K562 (cell line): ENCODE measurements around the gene SIM2. TPM values are rescaled to one million over a fixed set of nuclear protein-coding genes. Genes with fewer than 3 reads are reported as not detected.

Experiments used
- ATAC-seq: fragments of 200-7000 bp; cut with Tn5 transposase; 3 replicates; pipeline ENCODE4 v1.9.1; 2020; ENCODE audit warnings: moderate library complexity
- BruUV-seq: library from RNA; stranded (reverse); fragments of 400-500 nt; replicated peaks from 2 replicates; lab custom pipeline; 2021; lab: Mats Ljungman, UMichigan
- CTCF ChIA-PET: fragments of 300-600 bp; formaldehyde crosslinking; extraction: SDS; loops from one replicate; lab custom pipeline; 2021; ENCODE audit warnings: low intra/inter-chr PET ratio; lab: Yijun Ruan, JAX
- POLR2A ChIA-PET: fragments of 300-600, 350-650 bp; sonication (Branson Sonifier 250); formaldehyde crosslinking; extraction: SDS; loops from one replicate; lab custom pipeline; 2021; ENCODE audit warnings: antibody characterized with exemption, inconsistent platforms; lab: Yijun Ruan, JAX
- DNase-seq, 4 experiments: peaks; one replicate each; pipeline versions ENCODE4 v3.0.0 to v3.0.0-alpha.2; 2011 to 2018; ENCODE audit warnings: low spot score in 3 of 4, mixed read lengths in 3 of 4; ENCODE audit errors: extremely low read depth in 1 of 4
- FAIRE-seq: peaks from 2 replicates; lab custom pipeline; 2011; peaks lifted over from hg19 to GRCh38; lab: Jason Lieb, UNC
- H2AFZ ChIP-seq: 2 replicates; pipeline ENCODE4 v1.6.0; 2011; ENCODE audit warnings: low read depth, low read length, control low read depth, inconsistent platforms
- H3K27ac ChIP-seq: fragments of 200-600 bp; 3 replicates; pipeline ENCODE4 v1.8.0; 2011; ENCODE audit warnings: low read depth, mild to moderate bottlenecking, control low read depth, inconsistent platforms, low read length, moderate library complexity, mixed read lengths; ENCODE audit errors: extremely low read depth
- H3K27me3 ChIP-seq, 2 experiments: fragments of 300-600 bp in 1 of 2; 2 replicates in 1 of 2; 3 replicates in 1 of 2; pipeline versions ENCODE4 v1.6.0 to v1.8.0; 2011; ENCODE audit warnings: inconsistent platforms in 2 of 2, low read length in 2 of 2, mild to moderate bottlenecking in 1 of 2, mixed read lengths in 1 of 2, moderate library complexity in 1 of 2; ENCODE audit not compliant: control insufficient read depth in 2 of 2, insufficient read depth in 2 of 2
- H3K36me3 ChIP-seq: fragments of 300-600 bp; 3 replicates; pipeline ENCODE4 v1.8.0; 2011; ENCODE audit warnings: mild to moderate bottlenecking, low read length, inconsistent platforms; ENCODE audit not compliant: control insufficient read depth, insufficient read depth
- H3K4me1 ChIP-seq, 2 experiments: fragments of 200-600 bp in 1 of 2; replicated peaks in 1 of 2; 2 replicates in 1 of 2; 3 replicates in 1 of 2; pipeline versions ENCODE4 v1.5.1 to v1.8.0; 2011; ENCODE audit warnings: inconsistent platforms in 2 of 2, low read length in 2 of 2, mild to moderate bottlenecking in 1 of 2, mixed read lengths in 1 of 2, moderate library complexity in 1 of 2; ENCODE audit not compliant: control insufficient read depth in 2 of 2, insufficient read depth in 2 of 2
- H3K4me2 ChIP-seq: 2 replicates; pipeline ENCODE4 v1.6.1; 2011; ENCODE audit warnings: low read length, control low read depth, inconsistent platforms, mixed read lengths; ENCODE audit not compliant: insufficient read depth
- H3K4me3 ChIP-seq: fragments of 200-600 bp; sonication (generic), shearing (Covaris generic); 2 replicates; pipeline ENCODE4 v1.5.1; 2016; ENCODE audit warnings: control low read depth, inconsistent platforms
- H3K79me2 ChIP-seq: fragments of 200-600 bp; 3 replicates; pipeline ENCODE4 v1.8.0; 2011; ENCODE audit warnings: low read length, inconsistent platforms; ENCODE audit not compliant: control insufficient read depth, insufficient read depth
- H3K9ac ChIP-seq, 2 experiments: 2 replicates each; pipeline versions ENCODE4 v1.6.0 to v1.6.1; 2011; ENCODE audit warnings: low read depth in 2 of 2, low read length in 2 of 2, control low read depth in 1 of 2, inconsistent platforms in 1 of 2, mild to moderate bottlenecking in 1 of 2, mixed read lengths in 1 of 2; ENCODE audit not compliant: insufficient read depth in 1 of 2
- H3K9me1 ChIP-seq: one replicate; pipeline ENCODE4 v1.6.0; 2011; ENCODE audit warnings: inconsistent platforms, mild to moderate bottlenecking, low read length, moderate library complexity; ENCODE audit not compliant: control insufficient read depth, insufficient read depth
- H3K9me3 ChIP-seq: replicated peaks from 2 replicates; pipeline ENCODE4 v1.5.1; 2011; ENCODE audit warnings: low read depth, low read length, inconsistent platforms; ENCODE audit not compliant: control insufficient read depth, insufficient read depth
- H4K20me1 ChIP-seq: replicated peaks from 2 replicates; pipeline ENCODE4 v1.6.1; 2011; ENCODE audit warnings: low read length, inconsistent platforms, mixed read lengths; ENCODE audit not compliant: control insufficient read depth, insufficient read depth
- CEBPB ChIP-seq: fragments of 450-650 bp; IDR thresholded peaks from 2 replicates; pipeline ENCODE4 v1.6.1; 2016; ENCODE audit warnings: missing genetic modification characterization, missing compliant biosample characterization
- CEBPG ChIP-seq, 3 experiments: fragments of 200-800 bp in 1 of 3; sonication (Bioruptor generic) in 1 of 3; sonication (generic) in 1 of 3; formaldehyde crosslinking in 1 of 3; IDR thresholded peaks in 2 of 3; conservative IDR thresholded peaks in 1 of 3; 2 replicates each; pipeline versions ENCODE4 v1.6.1 to v1.8.0; 2016 to 2022; ENCODE audit warnings: missing compliant biosample characterization in 2 of 3, missing genetic modification characterization in 2 of 3, mild to moderate bottlenecking in 1 of 3, missing genetic modification reagents in 1 of 3
- GTF2A2 ChIP-seq: IDR thresholded peaks from 2 replicates; pipeline ENCODE4 v1.6.1; 2016; ENCODE audit warnings: mild to moderate bottlenecking, missing genetic modification characterization, missing compliant biosample characterization
- TRIM24 ChIP-seq, 2 experiments: fragments of 450-650 bp; IDR thresholded peaks; 2 replicates each; pipeline ENCODE4 v1.6.1; 2016
- WGBS: fragments of 100-300 bp; shearing (Covaris generic); methylation state at CpG from one replicate; pipeline ENCODE4 v1.1.6; 2016; ENCODE audit warnings: low coverage, mixed read lengths; ENCODE audit not compliant: insufficient coverage; ENCODE audit errors: missing lambda C conversion rate; 5-methylcytosine and 5-hydroxymethylcytosine counted together
- in situ Hi-C: fragments of 300-500 bp; cut with MboI; formaldehyde crosslinking; loops from 4 replicates; pipeline ENCODE4 v1.15.0; 2018; ENCODE audit warnings: inconsistent platforms, mixed read lengths
- intact Hi-C: fragments of 100-400 bp; cut with micrococcal nuclease; formaldehyde crosslinking; loops from 2 replicates; pipeline ENCODE4 v1.14.2; 2022
- polyA plus RNA-seq, 8 experiments: library from polyadenylated mRNA; depleted of rRNA in 4 of 8; stranded (reverse) in 5 of 8; unstranded in 3 of 8; fragments of >200 nt; fragmentation: Nextera tagmentation in 2 of 8; fragmentation: Illumina TruSeq in 1 of 8; extraction: Ambion mirVana in 2 of 8; extraction: Trizol in 1 of 8; gene quantifications; 2 replicates each; pipeline versions ENCODE4 v1.2.1 to v1.2.3, GENCODE V29; 2011 to 2014; ENCODE audit warnings: inconsistent platforms in 1 of 8, missing spikeins in 1 of 8
- total RNA-seq, 7 experiments: library from RNA; depleted of rRNA in 6 of 7; stranded (reverse); fragments of >200 nt in 6 of 7; fragmentation: Illumina TruSeq in 2 of 7; extraction: Trizol in 2 of 7; gene quantifications; 2 replicates each; pipeline versions ENCODE4 v1.2.1 to v1.2.3, GENCODE V29; 2011 to 2021; ENCODE audit warnings: low replicate concordance in 1 of 7

Gene SIM2
- total and polyA plus RNA-seq, 9 of the 15 experiments (the other 6 are each of a cell fraction or from before 2014, with no cell fraction given) = 0.07 to 0.11 (median 0.08) TPM; not detected in 6

DNA sequence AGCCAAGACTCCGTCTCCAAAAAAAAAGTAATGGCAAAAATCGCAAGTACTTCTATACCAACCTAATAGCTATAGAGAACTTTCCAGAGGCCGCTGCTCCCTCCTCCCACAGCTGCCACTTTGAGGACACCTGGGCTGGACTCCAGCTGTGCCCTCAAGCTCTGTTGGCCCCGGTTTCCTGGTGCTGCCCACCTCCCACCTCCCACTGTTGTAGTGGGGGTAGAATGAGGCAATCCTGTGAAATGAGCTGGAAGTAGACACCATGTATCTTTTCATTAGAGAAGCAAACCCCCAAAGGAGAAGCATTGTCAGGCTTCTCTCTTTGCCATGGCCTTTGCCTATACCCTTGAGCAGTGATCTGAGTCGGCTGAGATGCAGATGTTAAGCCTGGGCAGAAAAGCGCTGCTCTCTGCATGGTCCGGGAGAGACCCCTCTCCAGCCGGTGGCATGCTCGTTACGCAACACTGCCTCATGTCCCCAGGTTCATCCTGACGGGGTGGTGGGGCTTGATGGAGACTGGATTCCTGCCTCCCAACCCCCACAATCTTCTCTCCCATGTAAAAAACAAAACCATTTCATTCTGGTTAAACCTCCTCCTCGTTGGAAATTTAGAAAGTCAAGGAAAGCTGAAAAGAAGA, 39.7 kb downstream of the SIM2 start:
- Histone ChIP-seq H3K4me1 (peaks cover 0 to 10% of the 10 kb centered on the region in 2 experiments; a peak in 2 of 5 replicates), H2AFZ (no peak overlapping the region), H3K27ac (no peak overlapping the region), H3K9ac (peak overlapping the region in 1 of 2 experiments; percentile 55; a peak in 1 of 4 replicates), H3K4me3 (no peak overlapping the region), H3K36me3 (no peaks in the 10 kb centered on the region), H3K9me3 (no peaks in the 10 kb centered on the region)
- no peak for FAIRE-seq
- no peak for DNase-seq
- POLR2A ChIA-PET = interaction anchor here (0.7 to 1.1 kb wide), 4 partner anchors 9 to 22 kb away, joined by 3 to 4 read pairs (median 3); no protein-coding TSS in a partner anchor
- no TSS peak for BruUV-seq
- in situ Hi-C loops = no loop called here
- ATAC-seq = no peak
- TF ChIP-seq CEBPB (tag) = peak; percentile 79
- TF ChIP-seq GTF2A2 = no peak
- TF ChIP-seq CEBPG (CRISPR knock-in tag; IDR thresholded peaks at IDR 0.05) = peak; percentile 55; the same call in 1 of the 2 replicates
- TF ChIP-seq CEBPG (tag; conservative IDR thresholded peaks at IDR 0.05 in 1 of 2, IDR thresholded peaks at IDR 0.05 in 1 of 2) = peak; percentile 56 to 73
- TF ChIP-seq TRIM24 (IDR thresholded peaks at IDR 0.05) = peak in 1 of 2 experiments; percentile 18; a peak in 1 of 4 replicates
- TF ChIP-seq, all 486 proteins: peak for 3
- intact Hi-C loops = no loop called here
- H4K20me1 ChIP-seq = no peaks in the 10 kb centered on the region; the same call in 1 of the 2 replicates
- peaks cover 61 to 90% of the 10 kb centered on the region in 2 experiments for H3K27me3 ChIP-seq
- CTCF ChIA-PET = no interaction called here
- no peaks in the 10 kb centered on the region for H3K9me1 ChIP-seq
- H3K79me2 ChIP-seq = no peaks in the 10 kb centered on the region
- WGBS = 7% methylated on average over 12 of the region's 12 CpGs
- H3K4me2 ChIP-seq = no peak overlapping the region
